ENCODE measurements around the gene FAM110C.

The FAM110C gene

GRCh38 chr2:40465-40864 is 5.8 kb downstream of the FAM110C start:
- Histone ChIP-seq H3K27ac (no peak overlapping the region), H3K27me3 (peaks cover 60% of the 10 kb centered on the region), H3K4me3 (ENCODE audit: low read depth in 1 of 2, low read length in 1 of 2) (no peak overlapping the region), H3K36me3 (no peaks in the 10 kb centered on the region), H3K9me3 (no peaks in the 10 kb centered on the region), H3K4me1 (ENCODE audit: control insufficient read depth in 1 of 2, insufficient read depth in 1 of 2, low read depth in 1 of 2, low read length in 1 of 2) (no peaks in the 10 kb centered on the region)
- TF ChIP-seq CTCF (IDR thresholded peaks at IDR 0.05), result no peak

DNA sequence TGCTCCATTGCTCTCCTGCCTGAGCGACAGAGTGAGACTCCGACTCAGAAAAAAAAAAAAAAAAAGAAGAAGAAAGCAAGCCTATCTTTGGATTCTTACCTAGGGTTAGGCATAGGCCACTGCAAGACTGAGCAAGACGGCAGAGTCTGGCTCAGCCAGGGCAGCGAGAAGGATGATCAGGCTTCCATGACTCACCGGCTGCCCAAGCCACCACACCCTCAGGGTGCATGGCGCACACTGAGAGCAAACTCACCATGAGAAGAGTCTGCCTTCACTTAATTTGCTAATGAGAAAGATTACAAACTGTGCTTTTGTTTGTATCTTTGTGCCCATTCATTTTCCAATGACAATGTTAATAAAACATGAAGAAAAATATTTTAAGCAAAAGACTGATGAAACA is 8.2 kb downstream of the FAM110C start:
- H3K36me3 ChIP-seq, result no peaks in the 10 kb centered on the region
- H3K4me1 ChIP-seq (ENCODE audit: control insufficient read depth in 1 of 2, insufficient read depth in 1 of 2, low read depth in 1 of 2, low read length in 1 of 2), result peaks cover 0 to 7% of the 10 kb centered on the region in 2 experiments
- H3K27ac ChIP-seq, result no peak overlapping the region
- no peak for TF ChIP-seq CTCF (IDR thresholded peaks at IDR 0.05)
- no peak overlapping the region for H3K4me3 ChIP-seq (ENCODE audit: low read depth in 1 of 2, low read length in 1 of 2)
- H3K27me3 ChIP-seq, result peaks cover 37% of the 10 kb centered on the region
- H3K9me3 ChIP-seq, result no peaks in the 10 kb centered on the region

DNA sequence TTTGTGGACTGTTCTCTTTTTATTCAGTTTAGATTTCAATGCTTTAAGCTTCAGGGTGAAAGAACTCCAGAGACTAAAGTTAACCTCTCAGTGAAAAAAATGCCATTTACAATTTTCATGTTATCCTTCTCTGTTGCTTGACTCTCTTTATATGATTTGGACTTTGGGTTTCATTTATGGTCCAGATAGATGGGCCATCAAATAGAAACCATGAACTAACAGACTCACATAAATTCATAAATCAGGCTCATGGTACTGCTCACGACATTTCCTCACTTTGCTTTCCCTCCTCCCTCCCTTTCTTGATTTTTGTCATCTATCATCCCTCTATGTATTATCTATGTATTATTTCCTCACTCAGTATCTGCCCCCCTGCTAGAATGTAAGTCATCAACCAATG is 10.0 kb downstream of the FAM110C start:
- peaks cover 19% of the 10 kb centered on the region for H3K27me3 ChIP-seq
- no peak for TF ChIP-seq CTCF (IDR thresholded peaks at IDR 0.05)
- no peaks in the 10 kb centered on the region for H3K9me3 ChIP-seq
- no peak overlapping the region for H3K27ac ChIP-seq
- H3K4me3 ChIP-seq (ENCODE audit: low read depth in 1 of 2, low read length in 1 of 2), result no peak overlapping the region
- H3K36me3 ChIP-seq, result no peaks in the 10 kb centered on the region
- peaks cover 0 to 7% of the 10 kb centered on the region in 2 experiments for H3K4me1 ChIP-seq (ENCODE audit: control insufficient read depth in 1 of 2, insufficient read depth in 1 of 2, low read depth in 1 of 2, low read length in 1 of 2)

DNA sequence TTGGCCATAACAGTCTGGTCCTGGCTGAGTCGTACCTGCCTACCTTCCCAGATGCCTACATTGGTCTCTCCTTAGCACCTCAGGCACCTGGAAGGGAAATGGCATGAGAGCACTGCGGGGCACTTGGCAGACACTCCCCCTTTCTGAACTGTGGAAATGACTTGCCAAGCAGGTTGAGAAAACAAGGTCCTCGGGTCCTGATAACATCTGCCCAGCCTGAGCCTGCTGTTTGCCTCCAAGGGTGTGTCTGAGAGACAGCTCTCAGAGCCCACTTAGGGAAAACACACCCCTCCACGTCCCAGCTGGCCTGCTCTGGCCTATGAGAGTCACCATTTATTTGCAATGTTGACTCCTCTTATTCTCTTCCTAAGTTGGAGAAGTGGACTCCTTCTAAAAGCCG is 10.5 kb downstream of the FAM110C start:
- TF ChIP-seq CTCF (IDR thresholded peaks at IDR 0.05), result no peak
- H3K27me3 ChIP-seq, result peaks cover 15% of the 10 kb centered on the region
- peaks cover 0 to 7% of the 10 kb centered on the region in 2 experiments for H3K4me1 ChIP-seq (ENCODE audit: control insufficient read depth in 1 of 2, insufficient read depth in 1 of 2, low read depth in 1 of 2, low read length in 1 of 2)
- no peak overlapping the region for H3K27ac ChIP-seq
- H3K4me3 ChIP-seq (ENCODE audit: low read depth in 1 of 2, low read length in 1 of 2), result no peak overlapping the region
- no peaks in the 10 kb centered on the region for H3K9me3 ChIP-seq
- H3K36me3 ChIP-seq, result no peaks in the 10 kb centered on the region

DNA sequence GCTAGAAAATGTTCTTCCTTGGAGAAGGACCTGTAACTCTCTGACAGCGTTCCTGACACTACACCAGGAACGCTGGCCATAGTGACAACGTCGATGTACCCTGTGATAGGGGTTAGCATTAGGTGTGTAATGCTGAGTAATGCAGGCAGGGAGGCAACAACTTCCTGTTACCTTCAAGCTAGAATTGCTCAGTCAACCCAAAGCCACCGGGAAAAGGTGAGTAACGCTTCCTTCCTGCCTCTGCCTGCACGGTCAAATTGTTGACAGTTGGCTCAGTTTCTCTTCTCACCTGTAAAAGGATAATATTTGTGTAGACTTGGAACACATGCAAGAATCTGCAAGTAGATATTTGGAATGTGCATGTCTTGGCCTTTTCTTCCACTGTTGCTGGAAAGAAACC is 12.7 kb downstream of the FAM110C start:
- TF ChIP-seq CTCF (IDR thresholded peaks at IDR 0.05), result no peak
- Histone ChIP-seq H3K4me3 (ENCODE audit: low read depth in 1 of 2, low read length in 1 of 2) (no peak overlapping the region), H3K9me3 (no peaks in the 10 kb centered on the region), H3K27me3 (no peaks in the 10 kb centered on the region), H3K4me1 (ENCODE audit: control insufficient read depth in 1 of 2, insufficient read depth in 1 of 2, low read depth in 1 of 2, low read length in 1 of 2) (peaks cover 0 to 7% of the 10 kb centered on the region in 2 experiments), H3K36me3 (no peaks in the 10 kb centered on the region), H3K27ac (no peak overlapping the region)

GRCh38 chr2:32068-32467 is 14.2 kb downstream of the FAM110C start:
- no peak for TF ChIP-seq CTCF (IDR thresholded peaks at IDR 0.05)
- Histone ChIP-seq H3K4me3 (ENCODE audit: low read depth in 1 of 2, low read length in 1 of 2) (no peak overlapping the region), H3K4me1 (ENCODE audit: control insufficient read depth in 1 of 2, insufficient read depth in 1 of 2, low read depth in 1 of 2, low read length in 1 of 2) (peaks cover 0 to 7% of the 10 kb centered on the region in 2 experiments), H3K27me3 (no peaks in the 10 kb centered on the region), H3K9me3 (no peaks in the 10 kb centered on the region), H3K36me3 (no peaks in the 10 kb centered on the region), H3K27ac (no peak overlapping the region)

Measured in neutrophil (primary cell).